ENCODE data around the gene UBE2R2. TPM values are rescaled to one million over a fixed set of nuclear protein-coding genes. Genes with fewer than 3 reads are reported as not detected.

UBE2R2 gene
- total and polyA plus RNA-seq, 10 donors: 15.2 to 48.5 (median 39.9) TPM

GRCh38 chr9:33914887-33915628, 98.1 kb downstream of the UBE2R2 start:
- 83 to 100% (median 97%) methylated on average over 3 of the region's 3 CpGs for WGBS, 5 donors
- Histone ChIP-seq H3K36me3 (peaks cover 0 to 89% (median 64%) of the 10 kb centered on the region in 6 donors), H3K4me3 (no peak overlapping the region), H3K27me3 (replicated peaks in 1 of 7) (no peaks in the 10 kb centered on the region), H3K4me1 (no peaks in the 10 kb centered on the region), H3K9me3 (no peaks in the 10 kb centered on the region), H3K27ac (no peak overlapping the region)
- no peak for TF ChIP-seq CTCF (IDR thresholded peaks at IDR 0.05 in 8 of 11, conservative IDR thresholded peaks at IDR 0.05 in 3 of 11)
- no peak for TF ChIP-seq POLR2AphosphoS5 (IDR thresholded peaks at IDR 0.05)
- TF ChIP-seq POLR2A (IDR thresholded peaks at IDR 0.05): no peak
- intact Hi-C loops (cut with DNase I; ENCODE audit: low total_unique reads): no loop called here
- no peak for DNase-seq

GRCh38 chr9:33917036-33917435, 100.1 kb downstream of the UBE2R2 start:
- TF ChIP-seq POLR2A (IDR thresholded peaks at IDR 0.05) (no peak), POLR2AphosphoS5 (IDR thresholded peaks at IDR 0.05) (no peak), CTCF (IDR thresholded peaks at IDR 0.05 in 8 of 11, conservative IDR thresholded peaks at IDR 0.05 in 3 of 11) (no peak)
- intact Hi-C loops (cut with DNase I; ENCODE audit: low total_unique reads): no loop called here
- Histone ChIP-seq H3K4me1 (no peaks in the 10 kb centered on the region), H3K27me3 (replicated peaks in 1 of 7) (no peaks in the 10 kb centered on the region), H3K9me3 (no peaks in the 10 kb centered on the region), H3K27ac (no peak overlapping the region), H3K4me3 (no peak overlapping the region), H3K36me3 (peaks cover 0 to 100% (median 73%) of the 10 kb centered on the region in 6 donors)
- DNase-seq: no peak
- 90 to 96% (median 93%) methylated on average over 9 of the region's 9 CpGs for WGBS, 5 donors

GRCh38 chr9:33919276-33919897, 102.4 kb downstream of the UBE2R2 start:
- peaks cover 0 to 100% (median 78%) of the 10 kb centered on the region in 6 donors for H3K36me3 ChIP-seq
- no peaks in the 10 kb centered on the region for H3K27me3 ChIP-seq (replicated peaks in 1 of 7)
- H3K9me3 ChIP-seq: no peaks in the 10 kb centered on the region
- no peak for DNase-seq
- no peak overlapping the region for H3K4me3 ChIP-seq
- TF ChIP-seq POLR2A (IDR thresholded peaks at IDR 0.05): no peak
- no peak for TF ChIP-seq CTCF (IDR thresholded peaks at IDR 0.05 in 8 of 11, conservative IDR thresholded peaks at IDR 0.05 in 3 of 11)
- TF ChIP-seq POLR2AphosphoS5 (IDR thresholded peaks at IDR 0.05): peak in 1 of 3 donors; percentile 28
- H3K27ac ChIP-seq: no peak overlapping the region
- no peaks in the 10 kb centered on the region for H3K4me1 ChIP-seq
- 94 to 98% (median 95%) methylated on average over 6 of the region's 6 CpGs for WGBS, 5 donors
- intact Hi-C loops (cut with DNase I; ENCODE audit: low total_unique reads): no loop called here
